PC-3 (cell line): ENCODE data around the gene TANC1. TPM values are rescaled to one million over a fixed set of nuclear protein-coding genes. Genes with fewer than 3 reads are reported as not detected.

Source experiments
- ATAC-seq: fragments of 200-7000 bp; cut with Tn5 transposase; 2 replicates; pipeline ENCODE4 v1.9.1; 2020; ENCODE audit warnings: mild to moderate bottlenecking, moderate library complexity
- BruUV-seq: library from RNA; stranded (reverse); fragments of 400-500 nt; replicated peaks from 2 replicates; lab custom pipeline; 2021; lab: Mats Ljungman, UMichigan
- CTCF ChIA-PET: fragments of 300-600 bp; sonication (Branson Sonifier 250); formaldehyde crosslinking; loops from one replicate; lab custom pipeline; 2022; ENCODE audit warnings: antibody characterized with exemption; lab: Charles Lee
- POLR2A ChIA-PET: fragments of 300-600 bp; sonication (Branson Sonifier 250); formaldehyde crosslinking; loops from one replicate; lab custom pipeline; 2022; ENCODE audit warnings: antibody characterized with exemption; ENCODE audit not compliant: unreplicated experiment; lab: Charles Lee
- DNase-seq: peaks from one replicate; pipeline ENCODE4 v3.0.0-alpha.2; 2015
- H2AFZ ChIP-seq: fragments of 300-600 bp; sonication (generic); 2 replicates; pipeline ENCODE4 v1.6.0; 2016; ENCODE audit warnings: antibody characterized with exemption, low read length
- H3F3A ChIP-seq: fragments of 300-600 bp; sonication (generic); one replicate; pipeline ENCODE4 v1.6.0; 2017; ENCODE audit warnings: antibody characterized with exemption, low read length, control low read depth, mild to moderate bottlenecking; ENCODE audit not compliant: unreplicated experiment
- H3K27ac ChIP-seq: fragments of 300-600 bp; sonication (generic); 2 replicates; pipeline ENCODE4 v1.5.1; 2016; ENCODE audit warnings: mild to moderate bottlenecking, low read length
- H3K27me3 ChIP-seq: fragments of 300-600 bp; sonication (generic); 2 replicates; pipeline ENCODE4 v1.6.1; 2016; ENCODE audit warnings: low read length, mixed read lengths
- H3K36me3 ChIP-seq: fragments of 300-600 bp; sonication (generic); 2 replicates; pipeline ENCODE4 v1.6.1; 2016; ENCODE audit warnings: low read depth, mixed run types, low read length, mixed read lengths
- H3K4me1 ChIP-seq: fragments of 300-600 bp; sonication (generic); 2 replicates; pipeline ENCODE4 v1.5.1; 2016; ENCODE audit warnings: low read length; ENCODE audit not compliant: insufficient read depth
- H3K4me2 ChIP-seq: fragments of 300-600 bp; sonication (generic); 2 replicates; pipeline ENCODE4 v1.6.0; 2016; ENCODE audit warnings: low read length
- H3K4me3 ChIP-seq: fragments of 300-600 bp; sonication (generic); 2 replicates; pipeline ENCODE4 v1.5.1; 2016; ENCODE audit warnings: mild to moderate bottlenecking, low read length, mixed read lengths
- H3K79me2 ChIP-seq: fragments of 300-600 bp; sonication (generic); 2 replicates; pipeline ENCODE4 v1.6.1; 2017; ENCODE audit warnings: low read length, mixed read lengths
- H3K9ac ChIP-seq: fragments of 300-600 bp; sonication (generic); 2 replicates; pipeline ENCODE4 v1.6.0; 2016; ENCODE audit warnings: mild to moderate bottlenecking, low read length
- H3K9me2 ChIP-seq: fragments of 300-600 bp; sonication (generic); replicated peaks from 2 replicates; pipeline ENCODE4 v1.6.1; 2016; ENCODE audit warnings: mixed run types, low read length, mixed read lengths
- H3K9me3 ChIP-seq: fragments of 300-600 bp; sonication (generic); 2 replicates; pipeline ENCODE4 v1.6.1; 2016; ENCODE audit warnings: low read length, mixed read lengths
- H4K20me1 ChIP-seq: fragments of 300-600 bp; sonication (generic); 2 replicates; pipeline ENCODE4 v1.6.1; 2016; ENCODE audit warnings: low read length, mixed read lengths
- EZH2 ChIP-seq: fragments of 300-600 bp; sonication (generic); IDR thresholded peaks from one replicate; pipeline ENCODE4 v1.6.1; 2017; ENCODE audit warnings: antibody characterized with exemption, mild to moderate bottlenecking, low read length; ENCODE audit not compliant: unreplicated experiment
- EZH2phosphoT487 ChIP-seq: fragments of 300-600 bp; sonication (generic); IDR thresholded peaks from 2 replicates; pipeline ENCODE4 v1.6.1; 2018; ENCODE audit warnings: mild to moderate bottlenecking, antibody characterized with exemption, low read length, borderline replicate concordance
- intact Hi-C: fragments of 100-400 bp; cut with micrococcal nuclease; formaldehyde crosslinking; loops from 2 replicates; pipeline ENCODE4 v1.9.0; 2023
- total RNA-seq: library from RNA; depleted of rRNA; stranded (reverse); fragments of >200 nt; gene quantifications from 2 replicates; pipeline ENCODE4 v1.2.3, GENCODE V29; 2014
- TF ChIP-seq, protein P1 (sequence below): fragments of 300-600 bp; sonication (generic); conservative IDR thresholded peaks from 2 replicates; pipeline ENCODE4 v1.5.1; 2017; ENCODE audit warnings: antibody characterized with exemption, low read depth, mild to moderate bottlenecking, low read length

The TANC1 gene
- total RNA-seq, 1 experiment from 2014 or later = 17.6 TPM

DNA sequence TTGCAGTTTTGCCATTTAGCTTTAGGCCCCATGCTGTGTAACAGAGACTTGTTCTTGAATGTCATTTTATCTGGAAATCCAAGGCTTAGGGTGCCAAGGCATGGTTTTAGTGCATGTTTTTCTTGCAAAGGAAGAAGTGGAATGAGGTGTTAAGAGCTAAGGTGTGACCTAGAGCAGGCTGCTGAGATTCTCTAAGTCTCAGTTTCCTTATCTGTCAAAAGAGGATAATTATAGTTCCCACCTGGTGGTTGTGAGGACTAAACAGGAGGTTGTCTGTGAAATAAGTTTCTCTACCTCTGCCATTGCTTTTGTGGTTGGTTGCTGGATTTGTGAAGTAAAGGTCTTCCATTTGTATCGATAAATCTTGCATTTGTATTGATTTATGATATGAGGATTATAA lies 82.0 kb downstream of the TANC1 start:
- H3K79me2 ChIP-seq = peaks cover 59% of the 10 kb centered on the region
- no peaks in the 10 kb centered on the region for H3K36me3 ChIP-seq
- CTCF ChIA-PET = no interaction called here

DNA sequence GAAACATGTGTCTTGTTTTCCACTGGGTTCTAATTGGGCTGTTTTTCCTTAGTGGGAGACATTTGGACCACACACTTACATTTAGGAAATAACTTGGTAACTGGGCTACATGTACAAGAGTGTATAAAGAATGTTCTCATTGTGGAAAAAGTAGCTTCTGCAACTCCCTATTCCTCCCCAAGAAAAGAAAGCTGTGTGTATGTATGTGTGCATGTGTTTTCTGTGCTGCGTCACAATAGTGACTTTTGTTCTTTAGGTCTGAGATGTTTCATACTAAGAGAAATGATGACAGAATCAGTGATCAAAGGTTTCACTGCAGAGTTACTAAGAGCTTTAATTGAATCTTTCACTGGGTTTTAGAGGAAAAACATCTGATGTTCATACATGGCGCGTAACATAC lies 82.7 kb downstream of the TANC1 start:
- Histone ChIP-seq H3K36me3 (no peaks in the 10 kb centered on the region), H3K4me1 (peaks cover 13% of the 10 kb centered on the region), H3K4me2 (no peak overlapping the region), H3F3A (no peaks in the 10 kb centered on the region), H3K9me3 (no peaks in the 10 kb centered on the region), H4K20me1 (no peaks in the 10 kb centered on the region), H3K27ac (no peak overlapping the region), H3K9ac (no peak overlapping the region), H3K79me2 (peaks cover 64% of the 10 kb centered on the region), H3K9me2 (no peaks in the 10 kb centered on the region), H3K4me3 (no peak overlapping the region), H2AFZ (no peak overlapping the region), H3K27me3 (no peaks in the 10 kb centered on the region)
- TF ChIP-seq, protein P1, sequence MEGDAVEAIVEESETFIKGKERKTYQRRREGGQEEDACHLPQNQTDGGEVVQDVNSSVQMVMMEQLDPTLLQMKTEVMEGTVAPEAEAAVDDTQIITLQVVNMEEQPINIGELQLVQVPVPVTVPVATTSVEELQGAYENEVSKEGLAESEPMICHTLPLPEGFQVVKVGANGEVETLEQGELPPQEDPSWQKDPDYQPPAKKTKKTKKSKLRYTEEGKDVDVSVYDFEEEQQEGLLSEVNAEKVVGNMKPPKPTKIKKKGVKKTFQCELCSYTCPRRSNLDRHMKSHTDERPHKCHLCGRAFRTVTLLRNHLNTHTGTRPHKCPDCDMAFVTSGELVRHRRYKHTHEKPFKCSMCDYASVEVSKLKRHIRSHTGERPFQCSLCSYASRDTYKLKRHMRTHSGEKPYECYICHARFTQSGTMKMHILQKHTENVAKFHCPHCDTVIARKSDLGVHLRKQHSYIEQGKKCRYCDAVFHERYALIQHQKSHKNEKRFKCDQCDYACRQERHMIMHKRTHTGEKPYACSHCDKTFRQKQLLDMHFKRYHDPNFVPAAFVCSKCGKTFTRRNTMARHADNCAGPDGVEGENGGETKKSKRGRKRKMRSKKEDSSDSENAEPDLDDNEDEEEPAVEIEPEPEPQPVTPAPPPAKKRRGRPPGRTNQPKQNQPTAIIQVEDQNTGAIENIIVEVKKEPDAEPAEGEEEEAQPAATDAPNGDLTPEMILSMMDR = no peak
- TF ChIP-seq EZH2phosphoT487 (no peak), EZH2 (no peak)
- no peak for ATAC-seq
- DNase-seq = no peak
- BruUV-seq = no TSS peak
- ChIA-PET CTCF (no interaction called here), POLR2A (no interaction called here)
- intact Hi-C loops = no loop called here

More for the DNA sequence above, 82.0 kb downstream of the TANC1 start:
- Histone ChIP-seq H3F3A (no peaks in the 10 kb centered on the region), H3K9me3 (no peaks in the 10 kb centered on the region), H2AFZ (no peak overlapping the region), H3K4me3 (no peak overlapping the region), H3K4me2 (no peak overlapping the region), H3K9ac (no peak overlapping the region), H3K27me3 (no peaks in the 10 kb centered on the region), H4K20me1 (no peaks in the 10 kb centered on the region), H3K9me2 (no peaks in the 10 kb centered on the region), H3K27ac (no peak overlapping the region), H3K4me1 (peaks cover 20% of the 10 kb centered on the region)
- TF ChIP-seq, protein P1 = no peak
- TF ChIP-seq EZH2 (no peak), EZH2phosphoT487 (no peak)
- intact Hi-C loops = no loop called here
- no peak for ATAC-seq
- BruUV-seq = no TSS peak
- POLR2A ChIA-PET = no interaction called here
- no peak for DNase-seq

DNA sequence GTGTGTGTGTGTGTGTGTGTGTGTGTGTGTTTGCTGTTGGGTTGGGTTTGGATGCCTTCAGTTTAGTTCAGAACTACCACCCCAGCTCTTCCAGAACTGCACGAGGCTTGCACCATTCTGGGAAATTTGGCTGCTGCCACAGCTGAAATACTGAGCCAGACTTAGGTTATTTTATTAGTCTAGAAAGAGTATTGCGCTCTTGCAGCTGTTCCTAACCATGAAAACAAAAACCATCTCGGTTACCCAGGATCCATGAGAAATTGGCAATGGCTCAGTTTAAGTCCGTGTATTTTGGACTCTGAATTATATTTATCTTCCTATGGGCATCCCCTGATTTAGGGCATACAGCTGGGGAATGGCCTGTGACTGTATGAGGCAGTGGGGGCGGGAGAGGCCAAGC lies 83.2 kb downstream of the TANC1 start:
- no peak overlapping the region for H3K4me3 ChIP-seq
- no peaks in the 10 kb centered on the region for H3K9me3 ChIP-seq
- TF ChIP-seq EZH2phosphoT487 (no peak), EZH2 (no peak)
- TF ChIP-seq, protein P1 = no peak
- no peak overlapping the region for H3K4me2 ChIP-seq
- H4K20me1 ChIP-seq = no peaks in the 10 kb centered on the region
- ATAC-seq (no peak), DNase-seq (no peak)
- H3K27ac ChIP-seq = no peak overlapping the region
- H3K27me3 ChIP-seq = no peaks in the 10 kb centered on the region
- H3K79me2 ChIP-seq = peaks cover 66% of the 10 kb centered on the region
- H3F3A ChIP-seq = no peaks in the 10 kb centered on the region
- H3K9me2 ChIP-seq = no peaks in the 10 kb centered on the region
- intact Hi-C loops = no loop called here
- ChIA-PET CTCF (no interaction called here), POLR2A (no interaction called here)
- H3K9ac ChIP-seq = no peak overlapping the region
- no peaks in the 10 kb centered on the region for H3K36me3 ChIP-seq
- no peak overlapping the region for H2AFZ ChIP-seq
- BruUV-seq = no TSS peak
- peaks cover 8% of the 10 kb centered on the region for H3K4me1 ChIP-seq
